Common myeloid progenitor, CD34-positive (primary cell): ENCODE results near the gene SLC46A1. TPM values are rescaled to one million over a fixed set of nuclear protein-coding genes. Genes with fewer than 3 reads are reported as not detected.
"Not testable (repeated sequence)": the region's sequence is repeated elsewhere in the genome, so short reads cannot be mapped to it uniquely, and the experiment has no call there.

Experiments used
- CTCF ChIA-PET: fragments of 350-600 bp; sonication (Branson Sonifier 250); formaldehyde crosslinking; loops from one replicate; lab custom pipeline; 2021; ENCODE audit warnings: antibody characterized with exemption; lab: Charles Lee
- POLR2A ChIA-PET: fragments of 350-600 bp; sonication (Branson Sonifier 250); formaldehyde crosslinking; loops from one replicate; lab custom pipeline; 2021; ENCODE audit warnings: antibody characterized with exemption; lab: Charles Lee
- DNase-seq, 3 donors: peaks; one replicate each; pipeline versions ENCODE4 v3.0.0 to v3.0.0-alpha.2; 2013
- H3K27ac ChIP-seq, 2 experiments: 1 replicate in 1 of 2; 2 replicates in 1 of 2; pipeline ENCODE4 v1.7.0; 2013; ENCODE audit warnings: inconsistent platforms in 2 of 2, low read length in 2 of 2, mild to moderate bottlenecking in 2 of 2, low read depth in 1 of 2, moderate library complexity in 1 of 2; ENCODE audit not compliant: severe bottlenecking in 2 of 2, insufficient read depth in 1 of 2, poor library complexity in 1 of 2
- H3K27me3 ChIP-seq, 5 experiments: replicated peaks in 2 of 5; 1 replicate in 3 of 5; 2 replicates in 2 of 5; pipeline versions ENCODE4 v1.6.1 to v1.7.0; 2013; ENCODE audit warnings: low read length in 4 of 5, mild to moderate bottlenecking in 2 of 5, moderate library complexity in 2 of 5, inconsistent platforms in 1 of 5; ENCODE audit not compliant: insufficient read depth in 5 of 5, control insufficient read depth in 4 of 5
- H3K36me3 ChIP-seq, 4 experiments: 1 replicate in 2 of 4; 2 replicates in 2 of 4; pipeline versions ENCODE4 v1.6.1 to v1.7.0; 2013; ENCODE audit warnings: low read length in 3 of 4, control low read depth in 1 of 4, mild to moderate bottlenecking in 1 of 4; ENCODE audit not compliant: control insufficient read depth in 4 of 4, insufficient read depth in 4 of 4
- H3K4me1 ChIP-seq, 4 experiments: 1 replicate in 3 of 4; 2 replicates in 1 of 4; pipeline versions ENCODE4 v1.6.1 to v1.7.1; 2013; ENCODE audit warnings: low read length in 3 of 4, mild to moderate bottlenecking in 3 of 4, control low read depth in 1 of 4, inconsistent platforms in 1 of 4, moderate library complexity in 1 of 4; ENCODE audit not compliant: control insufficient read depth in 4 of 4, insufficient read depth in 4 of 4; ENCODE audit errors: control extremely low read depth in 1 of 4
- H3K4me3 ChIP-seq, 7 experiments: 1 replicate in 4 of 7; 2 replicates in 3 of 7; pipeline versions ENCODE4 v1.5.1 to v1.7.0; 2013; ENCODE audit warnings: mild to moderate bottlenecking in 7 of 7, low read length in 6 of 7, moderate library complexity in 6 of 7, inconsistent platforms in 2 of 7, low read depth in 2 of 7, control low read depth in 1 of 7; ENCODE audit not compliant: insufficient read depth in 4 of 7, control insufficient read depth in 1 of 7; ENCODE audit errors: extremely low read depth in 1 of 7
- H3K9me3 ChIP-seq, 5 experiments: 1 replicate in 4 of 5; 2 replicates in 1 of 5; pipeline versions ENCODE4 v1.6.1 to v1.7.1; 2013; ENCODE audit warnings: low read length in 4 of 5, mild to moderate bottlenecking in 2 of 5, inconsistent platforms in 1 of 5, low read depth in 1 of 5, moderate library complexity in 1 of 5; ENCODE audit not compliant: control insufficient read depth in 4 of 5, insufficient read depth in 2 of 5; ENCODE audit errors: control extremely low read depth in 1 of 5
- WGBS: methylation state at CpG from one replicate; pipeline ENCODE4 v1.1.5; 2013; ENCODE audit not compliant: insufficient coverage; 5-methylcytosine and 5-hydroxymethylcytosine counted together
- polyA plus RNA-seq: library from polyadenylated mRNA; unstranded; fragments of 120-200 nt; gene quantifications from one replicate; pipeline ENCODE4 v1.2.1, GENCODE V29; 2013

Gene SLC46A1
- 11.7 TPM for polyA plus RNA-seq

- peaks cover 0 to 40% (median 32%) of the 10 kb centered on the region in 4 experiments for H3K4me1 ChIP-seq
- no peaks in the 10 kb centered on the region for H3K27me3 ChIP-seq
- POLR2A ChIA-PET: no interaction called here
- 0% methylated on average over 58 of the region's 70 CpGs for WGBS
- peak within 1 kb of the TSS; percentile 50 to 84 (median 66) for H3K4me3 ChIP-seq
- CTCF ChIA-PET: interaction anchor here (0.6 to 3.5 kb wide), 3 partner anchors 11 to 253 kb away, joined by 3 to 14 read pairs (median 3); no protein-coding TSS in a partner anchor
- DNase-seq: peak in 2 of 3 donors; percentile 44 to 50
- H3K9me3 ChIP-seq: no peaks in the 10 kb centered on the region
- H3K27ac ChIP-seq: no peak within 1 kb of the TSS
- H3K36me3 ChIP-seq: peaks cover 0 to 2% (median 0%) of the 10 kb centered on the region in 4 experiments
Measured at GRCh38 chr17:28405632-28406472, at the start of gene SLC46A1. Gene SLC46A1 (minus strand): TSS chr17:28406212. CDS start chr17:28406114, 98 bp downstream.

GRCh38 chr17:28449859-28450258 lies 43.8 kb upstream of the SLC46A1 start:
- WGBS: no CpG with 5 or more reads among the region's 1 CpG
- no peak for DNase-seq
- Histone ChIP-seq H3K4me1 (no peaks in the 10 kb centered on the region), H3K27ac (no peak overlapping the region), H3K4me3 (no peak overlapping the region), H3K36me3 (no peaks in the 10 kb centered on the region), H3K9me3 (peaks cover 0 to 5% (median 2%) of the 10 kb centered on the region in 5 experiments), H3K27me3 (peaks cover 0 to 6% (median 0%) of the 10 kb centered on the region in 5 experiments)
- CTCF ChIA-PET: interaction anchor here (0.9 to 1.2 kb wide), 2 partner anchors 14 to 17 kb away, joined by 3 read pairs; no protein-coding TSS in a partner anchor
- POLR2A ChIA-PET: no interaction called here

DNA sequence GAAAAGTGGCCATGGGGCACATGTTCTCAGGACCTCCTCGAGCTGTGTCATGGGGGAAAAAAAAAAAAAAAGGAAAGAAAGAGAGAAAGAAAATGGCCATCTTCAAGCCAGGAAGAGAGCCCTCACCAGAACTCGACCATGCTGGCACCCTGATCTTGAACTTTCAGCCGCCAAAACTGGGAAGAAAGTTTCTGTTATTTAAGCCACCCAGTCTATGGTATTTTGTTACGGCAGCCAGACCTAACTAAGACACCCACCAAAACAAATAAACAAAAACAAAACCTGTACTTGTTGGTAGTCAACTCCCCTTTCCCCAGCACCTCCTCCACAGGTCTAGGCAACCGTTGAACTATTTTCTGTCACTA lies 41.4 kb upstream of the SLC46A1 start:
- Histone ChIP-seq H3K27me3 (peaks cover 0 to 6% (median 0%) of the 10 kb centered on the region in 5 experiments), H3K9me3 (peaks cover 0 to 7% (median 5%) of the 10 kb centered on the region in 5 experiments), H3K4me3 (no peak overlapping the region), H3K27ac (no peak overlapping the region), H3K4me1 (no peaks in the 10 kb centered on the region), H3K36me3 (no peaks in the 10 kb centered on the region)
- ChIA-PET POLR2A (no interaction called here), CTCF (no interaction called here)
- 75% methylated on average over 3 of the region's 5 CpGs for WGBS
- no peak for DNase-seq

DNA sequence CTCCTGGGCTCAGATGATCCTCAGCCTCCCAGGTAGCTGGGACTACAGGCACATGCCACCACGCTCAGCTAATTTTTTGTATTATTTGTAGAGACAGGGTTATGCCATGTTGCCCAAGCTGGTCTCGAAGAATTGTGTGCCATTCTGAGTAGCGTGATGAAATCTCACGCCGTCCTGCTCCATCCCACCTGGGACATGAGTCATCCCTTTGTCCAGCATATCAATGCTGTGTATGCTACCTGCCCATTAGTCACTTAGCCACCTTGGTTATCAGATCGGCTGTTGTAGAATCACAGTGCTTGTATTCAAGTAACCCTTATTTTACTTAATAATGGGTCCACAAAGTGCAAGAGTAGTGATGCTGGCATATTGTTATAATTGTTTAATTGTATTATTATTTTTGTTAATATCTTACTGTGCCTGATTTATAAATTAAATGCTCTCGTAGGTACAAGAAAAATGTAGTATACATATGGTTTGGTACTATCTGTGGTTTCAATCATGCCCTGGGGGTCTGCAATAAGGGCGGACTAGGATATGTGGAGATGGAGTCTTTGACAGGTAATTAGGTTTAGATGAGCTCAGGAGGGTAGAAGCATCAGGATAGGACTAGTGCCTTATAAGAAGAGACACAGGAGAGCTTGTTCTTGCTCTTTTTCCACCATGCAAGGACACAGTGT lies 40.8 kb upstream of the SLC46A1 start:
- DNase-seq: no peak
- ChIA-PET POLR2A (no interaction called here), CTCF (no interaction called here)

GRCh38 chr17:28443901-28444638 lies 38.1 kb upstream of the SLC46A1 start:
- WGBS: 91% methylated on average over 8 of the region's 9 CpGs
- no peaks in the 10 kb centered on the region for H3K4me1 ChIP-seq

More for the DNA sequence above, 40.8 kb upstream of the SLC46A1 start:
- H3K27me3 ChIP-seq: peaks cover 0 to 6% (median 0%) of the 10 kb centered on the region in 5 experiments
- no peak overlapping the region for H3K4me3 ChIP-seq
- no peak overlapping the region for H3K27ac ChIP-seq
- H3K36me3 ChIP-seq: no peaks in the 10 kb centered on the region
- H3K9me3 ChIP-seq: peaks cover 0 to 7% (median 5%) of the 10 kb centered on the region in 5 experiments
- H3K4me1 ChIP-seq: no peaks in the 10 kb centered on the region
- WGBS: 98% methylated on average over 5 of the region's 8 CpGs

DNA sequence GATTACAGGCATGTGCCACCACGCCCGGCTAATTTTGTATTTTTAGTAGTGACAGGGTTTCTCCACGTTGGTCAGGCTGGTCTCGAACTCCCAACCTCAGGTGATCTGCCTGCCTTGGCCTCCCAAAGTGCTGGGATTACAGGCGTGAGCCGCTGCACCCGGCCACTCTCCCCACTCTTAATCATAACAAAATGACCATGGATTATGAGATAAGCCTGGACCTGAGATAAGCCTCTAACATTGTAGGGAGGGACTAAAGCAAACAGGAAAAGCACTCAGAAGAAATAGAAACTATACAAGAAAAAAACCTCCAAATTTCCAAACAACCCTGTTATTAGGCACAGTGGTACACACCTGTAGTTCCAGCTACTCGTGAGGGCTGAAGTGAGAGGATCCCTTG lies 28.3 kb upstream of the SLC46A1 start:
- DNase-seq, H3K27ac ChIP-seq, H3K27me3 ChIP-seq, H3K9me3 ChIP-seq, H3K4me1 ChIP-seq, H3K4me3 ChIP-seq, H3K36me3 ChIP-seq, POLR2A ChIA-PET: not testable (repeated sequence)
- CTCF ChIA-PET: interaction anchor here (2.0 kb wide), 1 partner anchor 16 kb away, joined by 5 read pairs; no protein-coding TSS in a partner anchor
- 83% methylated on average over 7 of the region's 8 CpGs for WGBS

More at GRCh38 chr17:28443901-28444638, 38.1 kb upstream of the SLC46A1 start:
- Histone ChIP-seq H3K27me3 (peaks cover 0 to 4% (median 0%) of the 10 kb centered on the region in 5 experiments), H3K9me3 (peaks cover 0 to 7% (median 0%) of the 10 kb centered on the region in 5 experiments), H3K27ac (no peak overlapping the region), H3K4me3 (no peak overlapping the region), H3K36me3 (no peaks in the 10 kb centered on the region)
- ChIA-PET POLR2A (no interaction called here), CTCF (interaction anchor here (1.5 kb wide), 1 partner anchor 28 kb away, joined by 5 read pairs; no protein-coding TSS in a partner anchor)
- DNase-seq: no peak
